ENCODE measurements around the gene SLC43A2. TPM values are rescaled to one million over a fixed set of nuclear protein-coding genes. Genes with fewer than 3 reads are reported as not detected.
A peak's percentile ranks its signal among the peaks of the same experiment; 100 is the strongest.
"Not testable (repeated sequence)": the region's sequence is repeated elsewhere in the genome, so short reads cannot be mapped to it uniquely, and the experiment has no call there.

SLC43A2 gene
- total and polyA plus RNA-seq, 2 donors: 6.8 to 19.6 TPM

GRCh38 chr17:1563471-1563785 lies 65.2 kb downstream of the SLC43A2 start:
- WGBS: 88% methylated on average over 15 of the region's 15 CpGs
- H3K4me3 ChIP-seq (ENCODE audit: low read depth, low read length): not testable (repeated sequence)

GRCh38 chr17:1562176-1562643 lies 66.4 kb downstream of the SLC43A2 start:
- Histone ChIP-seq H3K4me1 (ENCODE audit: insufficient read depth) (no peaks in the 10 kb centered on the region), H3K36me3 (ENCODE audit: insufficient read depth) (no peaks in the 10 kb centered on the region), H3K27ac (ENCODE audit: low read depth) (peak overlapping the region; percentile 81), H3K4me3 (ENCODE audit: low read depth, low read length) (peak overlapping the region; percentile 89)
- DNase-seq (ENCODE audit: extremely low spot score): no peak
- under 1% methylated on average over 62 of the region's 62 CpGs for WGBS

More at GRCh38 chr17:1563471-1563785, 65.2 kb downstream of the SLC43A2 start:
- DNase-seq (ENCODE audit: extremely low spot score); H3K36me3 ChIP-seq (ENCODE audit: insufficient read depth); H3K4me1 ChIP-seq (ENCODE audit: insufficient read depth); H3K27ac ChIP-seq (ENCODE audit: low read depth): not testable (repeated sequence)

GRCh38 chr17:1561420-1562175 lies 67.0 kb downstream of the SLC43A2 start:
- H3K4me1 ChIP-seq (ENCODE audit: insufficient read depth): no peaks in the 10 kb centered on the region

GRCh38 chr17:1560858-1561355 lies 67.7 kb downstream of the SLC43A2 start:
- H3K4me3 ChIP-seq (ENCODE audit: low read depth, low read length): no peak overlapping the region
- 74% methylated on average over 7 of the region's 7 CpGs for WGBS

More at GRCh38 chr17:1561420-1562175, 67.0 kb downstream of the SLC43A2 start:
- Histone ChIP-seq H3K4me3 (ENCODE audit: low read depth, low read length) (peak overlapping the region; percentile 89), H3K27ac (ENCODE audit: low read depth) (no peak overlapping the region), H3K36me3 (ENCODE audit: insufficient read depth) (no peaks in the 10 kb centered on the region)
- 6% methylated on average over 47 of the region's 47 CpGs for WGBS
- DNase-seq (ENCODE audit: extremely low spot score): no peak

GRCh38 chr17:1560101-1560857 lies 68.4 kb downstream of the SLC43A2 start:
- H3K27ac ChIP-seq (ENCODE audit: low read depth): no peak overlapping the region
- DNase-seq (ENCODE audit: extremely low spot score): no peak
- H3K4me3 ChIP-seq (ENCODE audit: low read depth, low read length): no peak overlapping the region
- no peaks in the 10 kb centered on the region for H3K4me1 ChIP-seq (ENCODE audit: insufficient read depth)
- H3K36me3 ChIP-seq (ENCODE audit: insufficient read depth): no peaks in the 10 kb centered on the region
- WGBS: 71% methylated on average over 22 of the region's 22 CpGs

More at GRCh38 chr17:1560858-1561355, 67.7 kb downstream of the SLC43A2 start:
- Histone ChIP-seq H3K36me3 (ENCODE audit: insufficient read depth) (no peaks in the 10 kb centered on the region), H3K4me1 (ENCODE audit: insufficient read depth) (no peaks in the 10 kb centered on the region), H3K27ac (ENCODE audit: low read depth) (no peak overlapping the region)
- no peak for DNase-seq (ENCODE audit: extremely low spot score)

GRCh38 chr17:1559047-1560043 lies 69.3 kb downstream of the SLC43A2 start:
- DNase-seq (ENCODE audit: extremely low spot score): no peak
- Histone ChIP-seq H3K36me3 (ENCODE audit: insufficient read depth) (no peaks in the 10 kb centered on the region), H3K27ac (ENCODE audit: low read depth) (no peak overlapping the region), H3K4me1 (ENCODE audit: insufficient read depth) (no peaks in the 10 kb centered on the region), H3K4me3 (ENCODE audit: low read depth, low read length) (no peak overlapping the region)
- WGBS: 75% methylated on average over 10 of the region's 10 CpGs

GRCh38 chr17:1558401-1558800 lies 70.2 kb downstream of the SLC43A2 start:
- no peak overlapping the region for H3K4me3 ChIP-seq (ENCODE audit: low read depth, low read length)
- H3K36me3 ChIP-seq (ENCODE audit: insufficient read depth): no peaks in the 10 kb centered on the region
- no peak overlapping the region for H3K27ac ChIP-seq (ENCODE audit: low read depth)
- WGBS: 65% methylated on average over 3 of the region's 3 CpGs
- DNase-seq (ENCODE audit: extremely low spot score): no peak
- H3K4me1 ChIP-seq (ENCODE audit: insufficient read depth): no peaks in the 10 kb centered on the region

GRCh38 chr17:1557355-1558095 lies 71.1 kb downstream of the SLC43A2 start:
- H3K27ac ChIP-seq (ENCODE audit: low read depth): no peak overlapping the region
- no peak for DNase-seq (ENCODE audit: extremely low spot score)
- WGBS: 82% methylated on average over 22 of the region's 22 CpGs

GRCh38 chr17:1555651-1556471 lies 72.8 kb downstream of the SLC43A2 start:
- Histone ChIP-seq H3K36me3 (ENCODE audit: insufficient read depth) (no peaks in the 10 kb centered on the region), H3K27ac (ENCODE audit: low read depth) (no peak overlapping the region)
- WGBS: 73% methylated on average over 15 of the region's 15 CpGs

More at GRCh38 chr17:1557355-1558095, 71.1 kb downstream of the SLC43A2 start:
- no peaks in the 10 kb centered on the region for H3K36me3 ChIP-seq (ENCODE audit: insufficient read depth)
- H3K4me1 ChIP-seq (ENCODE audit: insufficient read depth): no peaks in the 10 kb centered on the region
- no peak overlapping the region for H3K4me3 ChIP-seq (ENCODE audit: low read depth, low read length)

GRCh38 chr17:1554751-1555540 lies 73.7 kb downstream of the SLC43A2 start:
- WGBS: 65% methylated on average over 9 of the region's 9 CpGs
- DNase-seq (ENCODE audit: extremely low spot score): no peak
- H3K4me3 ChIP-seq (ENCODE audit: low read depth, low read length): no peak overlapping the region
- H3K36me3 ChIP-seq (ENCODE audit: insufficient read depth): no peaks in the 10 kb centered on the region
- H3K27ac ChIP-seq (ENCODE audit: low read depth): no peak overlapping the region
- H3K4me1 ChIP-seq (ENCODE audit: insufficient read depth): no peaks in the 10 kb centered on the region

More at GRCh38 chr17:1555651-1556471, 72.8 kb downstream of the SLC43A2 start:
- Histone ChIP-seq H3K4me1 (ENCODE audit: insufficient read depth) (no peaks in the 10 kb centered on the region), H3K4me3 (ENCODE audit: low read depth, low read length) (no peak overlapping the region)
- DNase-seq (ENCODE audit: extremely low spot score): no peak
